T47D (cell line): ENCODE measurements around the gene ALG14.

ENCODE experiments used
- DNase-seq, 2 experiments: peaks; one replicate each; pipeline versions ENCODE4 v3.0.0 to v3.0.0-alpha.2; 2011 to 2012; ENCODE audit warnings: low read depth in 1 of 2, low spot score in 1 of 2
- JUND ChIP-seq: IDR thresholded peaks from 2 replicates; pipeline ENCODE4 v1.6.1; 2012; ENCODE audit warnings: low read depth
- in situ Hi-C: cut with HindIII; loops from 2 replicates; pipeline ENCODE4 v1.10.0; 2016; ENCODE audit warnings: low sequenced_read_pairs, low pct_unique_long_range_greater_than_20kb

Gene ALG14

DNA sequence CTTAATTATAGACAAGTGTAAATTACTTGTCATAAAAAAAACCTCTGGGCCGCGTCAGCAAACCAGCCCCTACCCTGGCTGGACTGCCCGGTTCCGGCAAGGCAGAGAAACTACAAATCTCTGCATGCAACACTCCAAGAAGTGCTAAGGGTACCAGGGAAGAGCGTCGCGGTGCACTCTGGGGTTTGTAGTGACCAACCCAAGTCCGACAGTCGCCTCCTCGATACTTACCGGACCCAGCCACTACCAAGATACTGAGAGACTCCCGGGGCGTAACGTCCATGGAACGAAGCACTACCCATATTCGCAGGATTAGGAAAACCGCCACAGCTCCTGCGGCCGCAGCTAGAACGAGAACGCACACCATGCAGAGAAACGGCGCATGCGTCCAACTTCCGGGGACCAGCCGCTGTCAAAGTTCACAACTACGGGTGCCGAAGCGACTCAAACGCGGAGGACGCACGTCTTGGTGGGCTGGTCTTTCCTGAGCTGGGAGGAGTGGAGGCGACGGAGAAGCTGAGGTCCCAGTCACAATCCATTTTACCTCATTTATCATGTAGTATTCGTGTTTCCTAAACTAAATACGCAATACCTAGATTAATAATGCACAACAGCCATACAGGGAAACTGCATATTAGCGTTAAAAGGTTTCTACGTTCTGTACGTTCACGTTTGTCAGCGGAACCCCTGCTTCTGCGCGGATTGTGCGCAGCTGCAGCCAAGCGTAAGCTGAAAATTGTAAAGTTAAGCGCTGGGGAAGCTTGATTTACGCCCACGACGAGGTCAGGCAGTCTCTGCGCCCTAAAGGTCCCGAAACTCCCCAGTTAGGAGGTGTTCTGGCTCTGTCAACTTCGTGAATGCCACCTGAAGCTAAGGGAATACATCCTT, at the start of gene ALG14:
ALG14 (minus strand) TSS at position 420 of the 888 bp plus-strand sequence; CDS start at position 367, 53 bp downstream.
- in situ Hi-C loops, result no loop called here
- no peak for TF ChIP-seq JUND
- peak; percentile 63 to 94 for DNase-seq

DNA sequence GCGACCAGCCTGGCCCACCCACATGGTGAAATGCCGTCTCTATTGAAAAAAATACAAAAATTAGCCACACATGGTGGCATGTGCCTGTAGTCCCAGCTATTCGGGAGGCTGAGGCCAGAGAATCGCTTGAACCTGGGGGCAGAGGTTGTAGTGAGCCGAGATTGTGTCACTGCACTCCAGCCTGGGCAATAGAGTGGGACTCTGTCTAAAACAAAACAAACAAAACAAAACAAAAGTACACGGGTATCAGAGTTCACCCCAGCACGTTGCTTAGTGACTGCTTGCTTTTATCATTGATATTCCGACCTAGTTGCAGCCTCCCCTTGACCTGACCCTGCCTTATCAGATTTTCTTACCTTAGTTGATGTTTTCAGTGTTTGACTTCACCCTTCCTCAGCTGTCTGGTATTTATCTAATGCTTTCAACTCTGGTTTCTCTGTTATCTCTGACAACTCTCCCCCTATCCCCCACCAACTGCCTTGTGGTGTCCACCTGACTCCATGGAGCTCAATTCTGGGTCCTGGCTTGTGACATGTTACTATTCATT, 49.5 kb upstream of the ALG14 start:
- no peak for TF ChIP-seq JUND
- in situ Hi-C loops, result no loop called here
- no peak for DNase-seq

DNA sequence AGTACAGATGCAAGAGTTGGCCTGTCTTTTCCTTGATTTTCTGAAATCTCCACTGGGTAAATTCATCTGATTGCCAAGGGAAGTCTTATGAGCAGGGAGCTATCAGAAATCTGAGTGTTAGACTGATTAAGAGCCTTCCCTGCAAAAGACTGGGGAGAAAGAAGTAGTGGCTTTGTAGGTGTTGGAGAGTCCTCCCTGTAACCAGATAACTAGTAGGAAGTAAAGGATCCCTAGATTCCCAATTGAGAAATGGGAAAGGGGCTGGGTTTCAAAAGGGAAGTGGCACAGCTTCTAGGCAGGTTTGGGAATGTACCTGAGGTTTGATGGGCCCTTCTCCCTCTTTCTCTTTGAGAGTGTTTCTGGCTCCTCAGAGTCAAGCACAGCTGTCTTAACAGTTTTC, 46.5 kb upstream of the ALG14 start:
- no peak for DNase-seq

GRCh38 chr1:95118710-95119109, 46.0 kb upstream of the ALG14 start:
- no peak for TF ChIP-seq JUND
- in situ Hi-C loops, result no loop called here
- DNase-seq, result no peak

More for the DNA sequence above, 46.5 kb upstream of the ALG14 start:
- TF ChIP-seq JUND, result no peak
- in situ Hi-C loops, result no loop called here

- no peak for TF ChIP-seq JUND
- DNase-seq, result no peak
- in situ Hi-C loops, result no loop called here
Measured at GRCh38 chr1:95118067-95118499, 45.3 kb upstream of the ALG14 start.

DNA sequence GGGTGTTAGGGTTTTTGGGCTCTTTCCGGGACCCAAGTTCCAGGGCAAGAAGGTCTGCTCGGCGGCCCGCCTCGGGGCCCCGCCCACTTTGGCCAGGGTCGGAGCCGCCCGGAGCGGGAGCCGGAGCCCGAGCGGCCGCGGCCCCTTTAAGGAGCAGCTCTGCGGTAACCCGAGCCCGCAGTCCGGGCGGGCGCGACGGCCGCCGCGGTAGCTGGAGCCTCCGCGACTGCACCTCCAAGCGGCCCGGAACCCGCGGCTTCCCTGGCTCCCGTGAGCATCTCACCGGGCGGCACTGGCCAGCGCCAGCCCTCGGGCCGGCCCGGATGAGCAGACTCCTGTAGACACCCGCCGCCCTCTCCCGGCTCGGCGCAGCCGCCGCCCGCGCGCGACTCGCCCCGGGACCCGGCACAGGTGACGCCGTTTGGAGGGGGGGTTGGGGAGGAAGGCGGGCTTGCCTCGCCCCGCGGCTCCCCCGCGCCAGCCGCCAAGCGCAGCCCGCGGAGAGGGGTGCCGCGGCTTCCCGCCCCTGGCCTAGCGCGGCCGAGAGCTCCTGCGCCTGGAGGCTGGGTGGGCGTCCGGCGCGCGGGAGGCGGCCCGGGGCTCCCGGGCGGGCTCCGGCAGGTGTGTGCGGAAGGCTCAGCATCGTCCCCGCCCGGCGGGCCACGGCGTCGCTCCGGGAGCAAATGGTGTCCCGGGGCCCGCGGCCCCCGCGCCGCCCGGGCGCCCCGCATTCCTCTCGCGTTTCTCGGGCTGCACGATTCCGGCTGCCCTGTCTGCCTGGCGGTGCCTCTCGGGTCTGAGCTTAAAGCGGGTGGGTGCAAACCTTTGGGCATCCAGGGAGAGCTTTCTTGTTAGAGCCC, 44.7 kb upstream of the ALG14 start, which contains the start of gene TLCD4:
TLCD4 (plus strand) TSS at position 149 of the 860 bp plus-strand sequence. CDS start 26,547 bp downstream, outside the sequence.
- in situ Hi-C loops, result no loop called here
- TF ChIP-seq JUND, result no peak
- DNase-seq, result peak; percentile 56 to 78

- TF ChIP-seq JUND, result no peak
- DNase-seq, result peak; percentile 73 to 84
- in situ Hi-C loops, result no loop called here
Measured at GRCh38 chr1:95116580-95117206, 43.9 kb upstream of the ALG14 start.

- no peak for DNase-seq
- no peak for TF ChIP-seq JUND
- in situ Hi-C loops, result no loop called here
Measured at GRCh38 chr1:95115708-95116137, 43.0 kb upstream of the ALG14 start.

DNA sequence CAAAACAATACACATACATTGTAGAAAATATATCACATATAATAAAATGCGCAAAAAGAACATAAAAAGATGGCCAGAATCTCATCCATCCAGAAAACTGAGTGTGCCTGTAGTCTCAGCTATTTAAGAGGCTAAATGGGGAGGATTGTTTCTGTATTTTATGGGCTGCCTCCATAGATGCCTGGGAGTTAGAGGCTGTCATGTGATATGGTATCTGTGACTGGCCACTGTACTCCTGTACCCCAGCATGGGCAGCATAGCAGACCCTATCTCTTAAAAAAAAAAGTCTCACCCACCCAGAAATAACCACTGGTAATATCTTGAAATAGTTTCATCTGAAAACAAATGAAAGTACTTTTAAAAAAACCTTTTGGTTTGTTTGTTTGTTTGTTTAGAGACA, 40.9 kb upstream of the ALG14 start:
- no peak for TF ChIP-seq JUND
- in situ Hi-C loops, result no loop called here
- DNase-seq, result no peak

DNA sequence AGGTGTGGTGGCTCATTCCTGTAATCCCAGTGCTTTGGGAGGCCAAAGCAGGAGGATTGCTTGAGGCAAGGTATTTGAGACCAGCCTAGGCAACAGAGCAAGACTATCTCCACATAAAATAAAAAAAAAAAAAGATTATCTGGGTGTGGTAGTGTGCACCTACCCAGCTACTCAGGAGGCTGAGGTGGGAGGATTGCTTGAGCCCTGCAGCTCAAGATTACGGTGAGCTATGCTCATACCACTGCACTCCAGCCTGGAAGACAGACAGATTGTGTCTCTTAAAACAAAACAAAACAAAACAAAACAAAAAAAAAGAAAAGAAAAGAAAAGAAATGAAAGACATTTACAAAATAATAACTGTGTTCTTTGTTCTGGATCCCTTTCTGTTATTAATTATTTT, 38.3 kb upstream of the ALG14 start:
- no peak for DNase-seq
- TF ChIP-seq JUND, result no peak
- in situ Hi-C loops, result no loop called here

GRCh38 chr1:95108792-95109191, 36.0 kb upstream of the ALG14 start:
- no peak for DNase-seq
- TF ChIP-seq JUND, result no peak
- in situ Hi-C loops, result no loop called here

- TF ChIP-seq JUND, result no peak
- no peak for DNase-seq
Measured at GRCh38 chr1:95098196-95098595, 25.4 kb upstream of the ALG14 start.

More at GRCh38 chr1:95098196-95098595, 25.4 kb upstream of the ALG14 start:
- in situ Hi-C loops, result no loop called here
